ENCODE results near the gene ESAM. TPM values are rescaled to one million over a fixed set of nuclear protein-coding genes. Genes with fewer than 3 reads are reported as not detected.

Gene ESAM
- total and polyA plus RNA-seq, 2 experiments from 2014 or later = 0.32 TPM; not detected in 1

DNA sequence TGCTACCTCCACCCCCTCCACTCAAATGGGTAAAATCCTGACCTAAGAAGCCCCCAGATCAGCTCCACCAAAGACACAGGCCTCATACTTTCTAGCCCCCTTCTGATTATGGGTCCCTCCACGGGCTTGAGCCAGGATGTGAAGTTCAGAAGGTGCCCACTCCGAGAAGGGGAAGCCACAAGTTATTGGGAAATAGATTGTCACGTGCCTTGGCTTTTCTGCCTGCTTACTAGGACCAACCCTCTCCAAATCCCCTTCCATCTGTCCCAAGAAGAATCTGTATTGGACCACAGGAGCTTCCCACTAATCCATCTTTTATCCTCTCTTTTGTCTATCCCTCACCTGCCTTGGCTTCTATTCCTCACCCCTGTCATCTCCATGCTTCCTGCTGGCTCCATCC lies 25.4 kb downstream of the ESAM start:
- Histone ChIP-seq H3K4me2 (no peak overlapping the region), H3K4me1 (ENCODE audit: insufficient read depth) (peaks cover 23% of the 10 kb centered on the region), H3F3A (replicated peaks; ENCODE audit: low read depth) (no peaks in the 10 kb centered on the region), H3K4me3 (no peak overlapping the region), H3K79me2 (replicated peaks; ENCODE audit: insufficient read depth) (no peaks in the 10 kb centered on the region), H4K20me1 (replicated peaks; ENCODE audit: insufficient read depth) (peaks cover 11% of the 10 kb centered on the region), H3K27ac (ENCODE audit: low read depth) (no peak overlapping the region), H3K9me2 (ENCODE audit: insufficient read depth) (no peaks in the 10 kb centered on the region), H3K36me3 (ENCODE audit: insufficient read depth) (no peaks in the 10 kb centered on the region), H3K27me3 (ENCODE audit: insufficient read depth) (peaks cover 78% of the 10 kb centered on the region), H2AFZ (no peak overlapping the region)
- Mint-ChIP-seq H3K9me3 (no peaks in the 10 kb centered on the region), H3K27ac (no peak overlapping the region), H3K36me3 (ENCODE audit: low read depth) (no peaks in the 10 kb centered on the region; the same call in 2 of the 3 replicates), H3K27me3 (ENCODE audit: insufficient read depth, low read depth, poor library complexity) (peaks cover 55% of the 10 kb centered on the region), H3K4me3 (no peak overlapping the region), H3K4me1 (peaks cover 14% of the 10 kb centered on the region)
- TF ChIP-seq ZNF331 (CRISPR knock-in tag; IDR thresholded peaks at IDR 0.05; ENCODE audit: low read depth) (no peak), POLR2AphosphoS5 (IDR thresholded peaks at IDR 0.05; ENCODE audit: low read depth) (no peak), EZH2phosphoT487 (IDR thresholded peaks at IDR 0.05; ENCODE audit: unreplicated experiment) (no peak), ZNF114 (CRISPR knock-in tag; IDR thresholded peaks at IDR 0.05) (no peak), STAT1 (IDR thresholded peaks at IDR 0.05; ENCODE audit: unreplicated experiment) (no peak), CREB1 (CRISPR knock-in tag; IDR thresholded peaks at IDR 0.05; ENCODE audit: low read depth) (no peak), NANOG (IDR thresholded peaks at IDR 0.05; ENCODE audit: borderline replicate concordance) (no peak), JUNB (IDR thresholded peaks at IDR 0.05; ENCODE audit: unreplicated experiment) (no peak)
- TF ChIP-seq, protein P1, sequence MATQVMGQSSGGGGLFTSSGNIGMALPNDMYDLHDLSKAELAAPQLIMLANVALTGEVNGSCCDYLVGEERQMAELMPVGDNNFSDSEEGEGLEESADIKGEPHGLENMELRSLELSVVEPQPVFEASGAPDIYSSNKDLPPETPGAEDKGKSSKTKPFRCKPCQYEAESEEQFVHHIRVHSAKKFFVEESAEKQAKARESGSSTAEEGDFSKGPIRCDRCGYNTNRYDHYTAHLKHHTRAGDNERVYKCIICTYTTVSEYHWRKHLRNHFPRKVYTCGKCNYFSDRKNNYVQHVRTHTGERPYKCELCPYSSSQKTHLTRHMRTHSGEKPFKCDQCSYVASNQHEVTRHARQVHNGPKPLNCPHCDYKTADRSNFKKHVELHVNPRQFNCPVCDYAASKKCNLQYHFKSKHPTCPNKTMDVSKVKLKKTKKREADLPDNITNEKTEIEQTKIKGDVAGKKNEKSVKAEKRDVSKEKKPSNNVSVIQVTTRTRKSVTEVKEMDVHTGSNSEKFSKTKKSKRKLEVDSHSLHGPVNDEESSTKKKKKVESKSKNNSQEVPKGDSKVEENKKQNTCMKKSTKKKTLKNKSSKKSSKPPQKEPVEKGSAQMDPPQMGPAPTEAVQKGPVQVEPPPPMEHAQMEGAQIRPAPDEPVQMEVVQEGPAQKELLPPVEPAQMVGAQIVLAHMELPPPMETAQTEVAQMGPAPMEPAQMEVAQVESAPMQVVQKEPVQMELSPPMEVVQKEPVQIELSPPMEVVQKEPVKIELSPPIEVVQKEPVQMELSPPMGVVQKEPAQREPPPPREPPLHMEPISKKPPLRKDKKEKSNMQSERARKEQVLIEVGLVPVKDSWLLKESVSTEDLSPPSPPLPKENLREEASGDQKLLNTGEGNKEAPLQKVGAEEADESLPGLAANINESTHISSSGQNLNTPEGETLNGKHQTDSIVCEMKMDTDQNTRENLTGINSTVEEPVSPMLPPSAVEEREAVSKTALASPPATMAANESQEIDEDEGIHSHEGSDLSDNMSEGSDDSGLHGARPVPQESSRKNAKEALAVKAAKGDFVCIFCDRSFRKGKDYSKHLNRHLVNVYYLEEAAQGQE (IDR thresholded peaks at IDR 0.05; ENCODE audit: unreplicated experiment) = no peak
- TF ChIP-seq, protein P2, sequence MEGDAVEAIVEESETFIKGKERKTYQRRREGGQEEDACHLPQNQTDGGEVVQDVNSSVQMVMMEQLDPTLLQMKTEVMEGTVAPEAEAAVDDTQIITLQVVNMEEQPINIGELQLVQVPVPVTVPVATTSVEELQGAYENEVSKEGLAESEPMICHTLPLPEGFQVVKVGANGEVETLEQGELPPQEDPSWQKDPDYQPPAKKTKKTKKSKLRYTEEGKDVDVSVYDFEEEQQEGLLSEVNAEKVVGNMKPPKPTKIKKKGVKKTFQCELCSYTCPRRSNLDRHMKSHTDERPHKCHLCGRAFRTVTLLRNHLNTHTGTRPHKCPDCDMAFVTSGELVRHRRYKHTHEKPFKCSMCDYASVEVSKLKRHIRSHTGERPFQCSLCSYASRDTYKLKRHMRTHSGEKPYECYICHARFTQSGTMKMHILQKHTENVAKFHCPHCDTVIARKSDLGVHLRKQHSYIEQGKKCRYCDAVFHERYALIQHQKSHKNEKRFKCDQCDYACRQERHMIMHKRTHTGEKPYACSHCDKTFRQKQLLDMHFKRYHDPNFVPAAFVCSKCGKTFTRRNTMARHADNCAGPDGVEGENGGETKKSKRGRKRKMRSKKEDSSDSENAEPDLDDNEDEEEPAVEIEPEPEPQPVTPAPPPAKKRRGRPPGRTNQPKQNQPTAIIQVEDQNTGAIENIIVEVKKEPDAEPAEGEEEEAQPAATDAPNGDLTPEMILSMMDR (conservative IDR thresholded peaks at IDR 0.05; ENCODE audit: low read depth in 2 of 2) = no peak
- TF ChIP-seq, protein P3, sequence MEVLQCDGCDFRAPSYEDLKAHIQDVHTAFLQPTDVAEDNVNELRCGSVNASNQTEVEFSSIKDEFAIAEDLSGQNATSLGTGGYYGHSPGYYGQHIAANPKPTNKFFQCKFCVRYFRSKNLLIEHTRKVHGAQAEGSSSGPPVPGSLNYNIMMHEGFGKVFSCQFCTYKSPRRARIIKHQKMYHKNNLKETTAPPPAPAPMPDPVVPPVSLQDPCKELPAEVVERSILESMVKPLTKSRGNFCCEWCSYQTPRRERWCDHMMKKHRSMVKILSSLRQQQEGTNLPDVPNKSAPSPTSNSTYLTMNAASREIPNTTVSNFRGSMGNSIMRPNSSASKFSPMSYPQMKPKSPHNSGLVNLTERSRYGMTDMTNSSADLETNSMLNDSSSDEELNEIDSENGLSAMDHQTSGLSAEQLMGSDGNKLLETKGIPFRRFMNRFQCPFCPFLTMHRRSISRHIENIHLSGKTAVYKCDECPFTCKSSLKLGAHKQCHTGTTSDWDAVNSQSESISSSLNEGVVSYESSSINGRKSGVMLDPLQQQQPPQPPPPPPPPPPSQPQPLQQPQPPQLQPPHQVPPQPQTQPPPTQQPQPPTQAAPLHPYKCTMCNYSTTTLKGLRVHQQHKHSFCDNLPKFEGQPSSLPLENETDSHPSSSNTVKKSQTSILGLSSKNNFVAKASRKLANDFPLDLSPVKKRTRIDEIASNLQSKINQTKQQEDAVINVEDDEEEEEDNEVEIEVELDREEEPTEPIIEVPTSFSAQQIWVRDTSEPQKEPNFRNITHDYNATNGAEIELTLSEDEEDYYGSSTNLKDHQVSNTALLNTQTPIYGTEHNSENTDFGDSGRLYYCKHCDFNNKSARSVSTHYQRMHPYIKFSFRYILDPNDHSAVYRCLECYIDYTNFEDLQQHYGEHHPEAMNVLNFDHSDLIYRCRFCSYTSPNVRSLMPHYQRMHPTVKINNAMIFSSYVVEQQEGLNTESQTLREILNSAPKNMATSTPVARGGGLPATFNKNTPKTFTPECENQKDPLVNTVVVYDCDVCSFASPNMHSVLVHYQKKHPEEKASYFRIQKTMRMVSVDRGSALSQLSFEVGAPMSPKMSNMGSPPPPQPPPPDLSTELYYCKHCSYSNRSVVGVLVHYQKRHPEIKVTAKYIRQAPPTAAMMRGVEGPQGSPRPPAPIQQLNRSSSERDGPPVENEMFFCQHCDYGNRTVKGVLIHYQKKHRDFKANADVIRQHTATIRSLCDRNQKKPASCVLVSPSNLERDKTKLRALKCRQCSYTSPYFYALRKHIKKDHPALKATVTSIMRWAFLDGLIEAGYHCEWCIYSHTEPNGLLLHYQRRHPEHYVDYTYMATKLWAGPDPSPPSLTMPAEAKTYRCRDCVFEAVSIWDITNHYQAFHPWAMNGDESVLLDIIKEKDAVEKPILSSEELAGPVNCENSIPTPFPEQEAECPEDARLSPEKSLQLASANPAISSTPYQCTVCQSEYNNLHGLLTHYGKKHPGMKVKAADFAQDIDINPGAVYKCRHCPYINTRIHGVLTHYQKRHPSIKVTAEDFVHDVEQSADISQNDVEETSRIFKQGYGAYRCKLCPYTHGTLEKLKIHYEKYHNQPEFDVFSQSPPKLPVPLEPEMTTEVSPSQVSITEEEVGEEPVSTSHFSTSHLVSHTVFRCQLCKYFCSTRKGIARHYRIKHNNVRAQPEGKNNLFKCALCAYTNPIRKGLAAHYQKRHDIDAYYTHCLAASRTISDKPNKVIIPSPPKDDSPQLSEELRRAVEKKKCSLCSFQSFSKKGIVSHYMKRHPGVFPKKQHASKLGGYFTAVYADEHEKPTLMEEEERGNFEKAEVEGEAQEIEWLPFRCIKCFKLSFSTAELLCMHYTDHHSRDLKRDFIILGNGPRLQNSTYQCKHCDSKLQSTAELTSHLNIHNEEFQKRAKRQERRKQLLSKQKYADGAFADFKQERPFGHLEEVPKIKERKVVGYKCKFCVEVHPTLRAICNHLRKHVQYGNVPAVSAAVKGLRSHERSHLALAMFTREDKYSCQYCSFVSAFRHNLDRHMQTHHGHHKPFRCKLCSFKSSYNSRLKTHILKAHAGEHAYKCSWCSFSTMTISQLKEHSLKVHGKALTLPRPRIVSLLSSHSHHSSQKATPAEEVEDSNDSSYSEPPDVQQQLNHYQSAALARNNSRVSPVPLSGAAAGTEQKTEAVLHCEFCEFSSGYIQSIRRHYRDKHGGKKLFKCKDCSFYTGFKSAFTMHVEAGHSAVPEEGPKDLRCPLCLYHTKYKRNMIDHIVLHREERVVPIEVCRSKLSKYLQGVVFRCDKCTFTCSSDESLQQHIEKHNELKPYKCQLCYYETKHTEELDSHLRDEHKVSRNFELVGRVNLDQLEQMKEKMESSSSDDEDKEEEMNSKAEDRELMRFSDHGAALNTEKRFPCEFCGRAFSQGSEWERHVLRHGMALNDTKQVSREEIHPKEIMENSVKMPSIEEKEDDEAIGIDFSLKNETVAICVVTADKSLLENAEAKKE (CRISPR knock-in tag; IDR thresholded peaks at IDR 0.05) = no peak
- TF ChIP-seq, protein P4, sequence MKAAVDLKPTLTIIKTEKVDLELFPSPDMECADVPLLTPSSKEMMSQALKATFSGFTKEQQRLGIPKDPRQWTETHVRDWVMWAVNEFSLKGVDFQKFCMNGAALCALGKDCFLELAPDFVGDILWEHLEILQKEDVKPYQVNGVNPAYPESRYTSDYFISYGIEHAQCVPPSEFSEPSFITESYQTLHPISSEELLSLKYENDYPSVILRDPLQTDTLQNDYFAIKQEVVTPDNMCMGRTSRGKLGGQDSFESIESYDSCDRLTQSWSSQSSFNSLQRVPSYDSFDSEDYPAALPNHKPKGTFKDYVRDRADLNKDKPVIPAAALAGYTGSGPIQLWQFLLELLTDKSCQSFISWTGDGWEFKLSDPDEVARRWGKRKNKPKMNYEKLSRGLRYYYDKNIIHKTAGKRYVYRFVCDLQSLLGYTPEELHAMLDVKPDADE (IDR thresholded peaks at IDR 0.05) = no peak
- ATAC-seq (no peak), DNase-seq (ENCODE audit: low spot score) (no peak)

All from GM23338 (cell line).